SK-N-MC (cell line): ENCODE results near the gene HHIP.

Experiments used
- EZH2 ChIP-seq: fragments of 200-600 bp; sonication (generic); IDR thresholded peaks from one replicate; pipeline ENCODE4 v1.6.1; 2017; ENCODE audit warnings: antibody characterized with exemption
- POLR2AphosphoS5 ChIP-seq: IDR thresholded peaks from 2 replicates; pipeline ENCODE4 v1.6.1; 2012; ENCODE audit warnings: mild to moderate bottlenecking, low read depth, low read length, borderline replicate concordance

- TF ChIP-seq EZH2, result no peak
- TF ChIP-seq POLR2AphosphoS5, result no peak
Observed at GRCh38 chr4:144778364-144778763, 132.4 kb downstream of the HHIP start.
